Cardiac septum (tissue), 1 donor: ENCODE results near the gene ACTMAP. TPM values are rescaled to one million over a fixed set of nuclear protein-coding genes. Genes with fewer than 3 reads are reported as not detected.

Source experiments
- DNase-seq: peaks from one replicate; pipeline ENCODE4 v3.0.0-alpha.2; 2020; ENCODE audit warnings: low spot score
- intact Hi-C: fragments of 100-400 bp; cut with DNase I; formaldehyde crosslinking; loops from one replicate; pipeline ENCODE4 v1.14.0; 2022
- total RNA-seq: library from RNA; stranded (reverse); fragmentation: NEBNext Ultra II Directional; extraction: Animal tissue kit (Norgen Biotek cat#: 25700); gene quantifications from one replicate; pipeline ENCODE4 v1.2.1, GENCODE V29; 2021
- donor health status: DM: no; HTN: no; CAD: no.

Gene ACTMAP
- total RNA-seq, 1 donor from 2014 or later = 9.2 TPM

DNA sequence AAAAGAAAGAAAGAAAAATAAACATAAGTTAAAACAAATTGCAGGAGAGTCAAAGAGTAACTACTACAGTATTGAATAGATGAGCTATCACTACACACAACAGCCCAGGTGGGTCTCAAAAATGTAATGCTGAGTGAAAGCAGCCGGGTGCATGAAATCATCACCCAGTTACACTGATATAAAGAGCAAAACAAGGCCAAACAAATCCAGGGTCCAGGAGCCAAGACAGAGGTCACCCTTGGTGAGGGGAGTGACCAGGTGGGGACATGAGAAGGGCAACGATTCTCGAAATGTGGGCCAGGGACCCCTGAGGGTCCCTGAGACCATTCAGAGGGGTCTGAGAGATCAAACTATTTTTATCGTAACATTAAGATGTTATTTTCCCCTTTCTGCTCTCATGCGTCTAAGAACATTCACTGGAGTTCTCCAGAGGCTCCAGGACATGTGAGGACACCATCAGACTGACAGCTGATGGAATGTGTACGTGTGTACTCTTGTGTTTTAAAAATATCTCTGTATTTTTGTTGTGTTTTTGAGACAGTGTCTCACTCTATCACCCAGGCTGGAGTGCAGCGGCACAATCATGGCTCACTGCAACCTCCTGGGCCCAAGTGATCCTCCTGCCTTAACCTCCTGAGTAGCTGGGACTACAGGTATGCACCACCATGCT is 44.2 kb downstream of the ACTMAP start:
- DNase-seq = no peak
- intact Hi-C loops = no loop called here

DNA sequence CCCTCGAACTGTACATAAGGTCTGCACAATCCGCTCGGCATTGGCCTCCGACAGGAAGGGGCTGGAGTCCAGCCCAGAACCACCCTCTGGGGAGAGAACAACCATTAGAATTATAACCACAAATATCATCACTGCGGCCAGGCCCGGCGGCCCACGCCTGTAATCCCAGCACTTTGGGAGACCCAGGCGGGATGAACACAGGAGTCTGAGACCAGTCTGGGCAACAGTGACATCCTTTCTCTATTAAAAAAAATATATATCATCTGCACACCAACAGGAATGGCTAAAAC is 45.0 kb downstream of the ACTMAP start:
- intact Hi-C loops = no loop called here
- no peak for DNase-seq

DNA sequence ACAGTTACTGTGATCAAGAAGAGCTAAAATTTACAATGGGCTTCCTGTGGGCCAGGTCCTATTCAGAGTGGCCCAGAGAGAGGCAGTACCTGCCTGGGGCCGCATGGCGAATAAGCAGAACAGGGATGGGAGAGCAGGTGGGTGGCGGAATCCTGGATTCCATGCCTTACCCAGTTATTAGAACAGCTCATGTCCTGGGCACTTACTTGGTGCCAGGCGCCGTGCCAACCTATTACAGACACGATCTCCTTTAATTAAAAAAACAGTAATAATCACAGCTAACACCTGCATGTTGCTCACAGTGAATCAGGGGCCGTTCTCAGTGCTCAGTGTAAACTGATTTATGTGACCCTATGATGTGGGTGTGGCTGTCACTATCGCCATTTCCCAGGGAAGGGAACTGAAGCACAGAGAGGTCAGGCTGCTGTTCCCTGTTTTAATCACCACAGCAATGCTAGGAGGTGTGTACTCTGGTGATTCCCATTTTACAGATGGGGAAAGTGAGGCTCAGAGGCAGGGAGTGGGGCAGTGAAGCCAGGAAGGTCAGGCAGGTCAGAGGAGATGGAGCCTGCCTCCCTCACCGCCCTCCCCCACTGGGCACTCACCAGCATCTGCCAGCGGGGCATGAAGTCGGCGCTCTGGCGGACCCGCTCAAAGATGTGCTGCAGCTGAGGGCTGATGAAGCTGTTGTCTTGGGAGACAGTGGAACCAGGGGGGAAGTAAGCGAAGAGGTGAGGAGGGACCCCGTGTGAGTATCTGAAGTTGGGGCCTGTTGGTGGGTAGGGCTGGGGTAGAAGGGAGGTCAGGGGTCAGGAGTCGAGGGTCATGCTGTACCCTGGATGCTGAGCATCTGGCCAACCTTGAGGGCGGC is 45.6 kb downstream of the ACTMAP start:
- DNase-seq = no peak
- intact Hi-C loops = no loop called here

DNA sequence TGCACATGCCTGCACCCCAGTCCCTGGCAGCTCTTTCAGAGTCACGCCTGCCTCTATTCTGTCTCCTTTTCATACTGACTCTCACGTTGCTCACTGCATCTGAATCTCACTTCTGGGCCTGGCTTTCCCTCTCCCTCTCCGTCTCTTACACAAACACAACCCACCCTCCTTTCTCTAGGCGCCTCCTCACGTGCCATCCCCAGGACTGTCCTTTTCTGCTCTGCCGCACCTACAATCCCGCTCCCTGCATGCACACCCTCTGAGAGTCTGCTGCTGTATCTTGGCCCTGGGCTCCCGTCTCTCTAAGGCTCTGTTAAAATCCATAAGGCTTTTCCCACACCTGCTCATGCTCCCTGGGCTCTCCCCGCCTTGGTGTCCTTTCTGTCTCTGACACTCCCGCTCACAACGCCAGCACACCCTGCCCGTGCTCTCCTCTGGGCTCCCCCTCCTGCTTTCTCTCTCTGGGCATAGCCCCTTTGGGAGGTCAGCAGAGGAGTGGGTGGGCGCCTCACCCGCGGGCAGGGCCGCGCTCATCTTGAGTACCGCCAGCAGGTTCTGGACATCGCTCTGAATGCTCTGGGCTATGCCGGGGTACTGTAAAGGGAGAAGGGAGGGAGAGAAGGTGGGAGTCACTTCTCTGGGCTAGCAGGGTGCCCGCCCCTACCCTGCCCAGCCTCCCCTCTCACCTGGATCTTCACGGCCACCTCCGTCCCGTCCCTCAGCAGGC is 47.1 kb downstream of the ACTMAP start:
- DNase-seq = no peak
- intact Hi-C loops = no loop called here

DNA sequence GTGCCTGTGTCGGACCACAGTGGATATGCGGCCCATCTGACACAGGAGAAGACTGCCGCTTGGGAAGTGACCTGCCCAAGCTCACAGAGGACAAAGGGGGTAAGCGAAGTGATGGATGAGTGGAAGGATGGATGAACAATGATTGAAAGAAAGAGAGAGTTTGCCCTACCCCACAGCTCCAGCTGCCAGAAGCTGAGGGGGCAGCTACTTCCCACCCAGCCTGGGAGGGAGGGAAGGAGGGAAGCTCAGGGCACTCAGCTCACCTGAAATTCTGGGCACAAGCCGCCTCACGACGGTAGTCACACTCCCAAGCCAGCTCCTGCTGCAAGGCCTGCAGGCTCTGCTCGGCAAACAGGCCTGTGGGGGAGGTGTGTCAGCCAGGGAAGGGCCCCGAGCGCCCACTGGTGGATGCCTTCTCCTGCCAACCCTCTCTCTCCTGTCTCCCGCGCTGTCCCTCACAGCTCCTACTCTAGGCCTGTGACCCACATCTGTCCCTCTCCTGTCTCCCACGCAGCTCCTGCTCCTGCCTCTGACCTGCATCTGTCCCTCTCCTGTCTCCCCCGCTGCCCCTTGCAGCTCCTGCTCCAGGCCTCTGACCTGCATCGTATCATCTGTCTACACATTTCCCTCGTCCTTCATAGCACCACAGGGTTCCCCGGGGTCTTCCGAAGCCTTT is 47.8 kb downstream of the ACTMAP start:
- no peak for DNase-seq
- intact Hi-C loops = no loop called here

DNA sequence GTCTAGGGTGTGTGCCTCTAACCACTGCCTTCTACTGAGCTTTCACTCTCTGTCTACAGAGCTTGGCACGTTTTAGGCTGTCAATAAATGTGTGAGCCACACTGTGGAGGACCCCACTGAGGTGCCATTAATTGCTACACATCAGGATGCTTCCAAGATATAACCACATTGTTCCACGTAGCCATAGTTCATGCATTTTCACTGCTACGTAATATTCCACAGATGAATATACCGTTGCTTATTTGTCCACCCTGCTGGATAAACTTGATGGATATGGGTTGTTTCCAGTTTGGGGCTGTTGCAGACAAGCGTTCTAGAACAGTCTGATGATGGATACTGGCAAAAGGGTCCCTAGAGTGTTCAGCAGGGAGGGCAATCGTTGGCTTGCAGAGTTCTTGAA is 48.5 kb downstream of the ACTMAP start:
- no peak for DNase-seq
- intact Hi-C loops = no loop called here

DNA sequence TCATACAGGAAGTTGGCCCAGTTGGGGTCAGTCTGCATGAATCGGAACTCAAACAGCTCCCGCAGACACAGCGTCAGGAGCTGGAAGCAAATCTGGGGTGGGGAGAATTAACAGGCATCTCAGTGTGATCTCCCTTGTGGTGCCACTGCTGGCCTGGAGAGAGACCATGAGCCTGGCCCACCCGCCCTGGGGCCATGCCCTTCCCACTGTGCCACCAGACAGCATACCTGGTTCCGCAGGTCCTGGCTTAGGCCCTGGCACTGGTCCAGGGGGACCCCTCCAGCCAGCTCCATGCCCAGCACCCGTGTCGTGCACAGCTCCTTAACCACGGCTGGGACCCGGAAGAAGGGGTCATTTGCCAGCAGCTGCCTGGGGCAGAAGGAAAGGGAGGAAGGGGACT is 50.2 kb downstream of the ACTMAP start:
- no peak for DNase-seq
- intact Hi-C loops = no loop called here

DNA sequence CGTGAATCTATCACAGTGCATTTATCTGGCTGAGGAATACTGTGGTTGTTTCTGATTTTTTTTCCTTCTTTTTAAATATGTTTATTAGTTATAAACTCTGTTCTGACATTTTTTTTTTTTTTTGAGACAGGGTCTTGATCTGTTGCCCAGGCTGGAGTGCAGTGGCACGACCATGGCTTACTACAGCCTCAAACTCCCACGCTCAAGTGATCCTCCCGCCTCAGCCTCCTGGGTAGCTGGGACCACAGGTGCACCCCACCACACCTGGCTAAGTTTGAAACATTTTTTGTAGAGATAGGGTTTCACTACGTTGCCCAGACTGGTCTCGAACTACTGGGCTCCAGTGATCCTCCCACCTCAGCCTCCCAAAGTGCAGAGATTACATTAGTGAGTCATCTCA is 53.3 kb downstream of the ACTMAP start:
- intact Hi-C loops = no loop called here
- no peak for DNase-seq

DNA sequence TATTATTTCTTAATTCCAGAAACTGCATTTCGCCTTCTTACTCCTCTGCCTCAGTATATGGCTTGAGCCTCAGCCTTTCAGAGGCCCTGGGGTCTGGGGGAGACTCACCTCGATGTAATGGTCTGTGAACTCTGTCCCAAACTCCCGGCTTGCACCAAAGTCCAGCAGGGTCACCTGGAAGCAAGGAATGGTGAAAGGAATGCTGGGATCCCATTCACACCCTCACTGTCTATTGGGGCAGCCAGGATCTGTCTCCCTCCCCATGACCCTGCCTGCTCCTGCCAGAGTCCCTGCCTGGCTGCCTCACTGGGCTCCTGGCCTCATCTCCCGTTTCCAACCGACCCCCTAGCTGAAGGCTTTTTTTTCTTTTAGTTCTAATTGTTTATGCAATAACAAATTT is 54.4 kb downstream of the ACTMAP start:
- DNase-seq = no peak

DNA sequence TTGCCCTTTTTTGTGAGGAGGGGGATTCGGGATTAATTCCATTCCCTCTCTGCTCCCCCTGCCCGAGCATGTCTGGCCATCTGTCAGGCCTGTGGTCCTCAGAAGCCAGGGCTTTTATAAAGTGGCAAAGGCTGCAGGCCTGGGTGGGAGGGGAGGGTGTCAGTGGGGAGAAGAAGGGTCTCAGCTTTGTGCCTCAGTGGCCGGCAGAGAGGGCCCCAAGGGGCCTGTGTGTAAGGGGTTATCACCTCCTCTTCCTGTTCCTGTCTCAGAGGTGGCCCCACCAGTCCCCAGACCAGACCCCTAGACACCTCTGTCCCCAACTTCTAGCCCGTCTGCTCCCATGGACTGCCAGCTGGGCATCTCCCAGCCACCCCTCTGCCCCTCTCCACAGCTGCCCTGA is 56.4 kb downstream of the ACTMAP start:
- no peak for DNase-seq
- intact Hi-C loops = no loop called here

More for the DNA sequence above, 54.4 kb downstream of the ACTMAP start:
- intact Hi-C loops = no loop called here

DNA sequence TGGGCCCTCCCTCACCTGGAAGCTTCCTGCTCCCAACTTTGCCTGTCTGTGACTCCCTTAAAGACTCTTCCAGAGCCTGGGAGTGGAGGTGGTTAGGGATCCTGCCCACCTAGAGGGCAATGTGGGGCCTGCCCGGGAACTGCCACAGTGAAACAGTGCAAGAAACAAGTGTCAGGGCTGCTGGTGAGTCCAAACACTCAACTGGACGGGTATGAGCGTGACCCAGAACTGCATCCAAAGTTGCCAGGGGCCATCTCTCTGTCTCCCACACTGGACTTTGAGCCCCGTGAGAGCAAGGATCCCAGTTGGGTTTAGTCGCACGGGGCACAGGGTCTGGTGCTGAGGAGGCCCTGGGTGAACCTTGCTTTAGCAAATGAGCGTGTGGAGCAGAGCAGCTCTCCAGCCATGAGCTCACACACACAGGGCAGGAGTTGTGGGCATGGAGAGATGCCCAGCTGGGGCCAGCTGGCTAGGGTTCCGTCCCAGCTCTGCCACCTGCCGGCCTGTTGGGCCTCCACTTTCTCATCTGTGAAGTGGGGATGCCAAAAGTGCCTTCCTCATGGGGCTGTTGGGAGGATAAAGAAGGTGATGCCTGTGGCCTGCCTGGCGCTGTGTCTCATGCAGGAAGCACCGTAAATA is 57.0 kb downstream of the ACTMAP start:
- DNase-seq = no peak
- intact Hi-C loops = no loop called here

DNA sequence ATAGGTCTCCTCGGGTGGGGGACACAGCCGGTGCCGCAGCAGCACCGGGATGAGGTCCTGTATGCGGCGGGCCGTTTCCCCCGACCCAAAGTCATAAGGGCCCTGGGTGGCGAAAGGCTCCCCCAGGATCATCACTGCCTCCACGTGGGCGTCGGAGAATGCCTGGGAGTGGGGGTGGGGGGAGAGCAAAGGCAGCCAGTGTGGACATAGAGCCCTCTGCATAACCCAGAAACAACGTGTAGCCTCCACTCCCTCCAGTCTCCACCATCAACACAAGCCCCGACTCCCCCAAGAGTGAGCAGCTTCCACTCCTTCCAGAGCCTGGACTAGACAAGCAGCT is 58.1 kb downstream of the ACTMAP start:
- no peak for DNase-seq
- intact Hi-C loops = no loop called here

DNA sequence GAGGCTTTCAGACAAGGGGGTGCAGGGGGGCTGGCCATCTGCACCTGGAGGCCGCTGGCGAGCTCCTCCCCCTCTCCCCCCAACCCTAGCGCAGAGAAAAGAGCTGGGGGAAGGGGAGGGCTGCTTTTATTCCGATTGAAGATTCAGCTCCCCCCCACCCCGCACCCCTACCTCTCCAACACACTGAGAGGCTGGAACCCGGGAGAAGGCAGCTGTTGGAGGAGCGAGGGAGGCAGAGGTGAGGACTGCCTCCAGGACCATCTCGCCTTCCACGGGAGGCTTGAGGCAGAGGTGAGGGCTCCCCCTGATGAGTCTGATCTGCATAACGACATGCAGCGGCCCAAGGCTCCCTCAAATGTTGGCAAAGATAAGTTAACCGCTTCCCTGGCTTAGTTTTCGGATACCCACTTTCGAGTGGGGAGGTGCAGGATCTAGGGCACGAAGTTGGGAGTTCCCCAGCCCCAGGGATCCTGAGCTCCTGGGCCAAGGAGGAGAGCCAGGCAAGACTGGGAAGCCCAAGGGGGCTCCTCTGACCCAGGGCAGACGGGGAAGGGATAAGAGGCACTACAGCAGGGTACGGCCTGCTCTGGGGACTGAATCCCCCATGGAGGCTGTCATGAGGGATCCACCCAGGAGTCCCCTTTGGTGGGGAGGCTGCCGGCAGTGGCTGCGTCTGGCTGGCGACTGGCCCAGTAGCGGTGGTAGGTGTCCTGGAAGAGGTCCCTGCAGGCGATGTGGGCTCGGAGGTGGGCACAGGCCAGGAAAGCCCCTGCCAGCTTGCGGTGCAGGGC is 58.7 kb downstream of the ACTMAP start:
- no peak for DNase-seq
- intact Hi-C loops = loop anchor here (1.0 to 2.0 kb wide), 2 partner anchors 24 to 59 kb away; partner anchors contain the start of genes ACTMAP and SNRPA

Other genes with a start within 250 kb of the ACTMAP start
- 28.6 TPM for gene SHKBP1, start 173.6 kb downstream of the ACTMAP start, total RNA-seq
- gene LTBP4, start 149.1 kb downstream of the ACTMAP start, total RNA-seq = 216 TPM
- gene NUMBL, start 59.8 kb downstream of the ACTMAP start, total RNA-seq = 20.7 TPM
- gene COQ8B, start 33.6 kb downstream of the ACTMAP start, total RNA-seq = 18.1 TPM
- gene ITPKC, start 33.4 kb downstream of the ACTMAP start, total RNA-seq = 10.0 TPM
- 32.9 TPM for gene SNRPA, start 726 bp upstream of the ACTMAP start, total RNA-seq
- 1.00 TPM for gene MIA, start 25.0 kb upstream of the ACTMAP start, total RNA-seq
- 16.9 TPM for gene RAB4B, start 27.8 kb upstream of the ACTMAP start, total RNA-seq
- gene EGLN2, start 48.7 kb upstream of the ACTMAP start, total RNA-seq = 48.4 TPM
- gene CYP2A6, start 100.0 kb upstream of the ACTMAP start, total RNA-seq = not detected
- not detected for gene CYP2A7, start 131.8 kb upstream of the ACTMAP start, total RNA-seq
- not detected for gene CYP2B6, start 240.8 kb upstream of the ACTMAP start, total RNA-seq